Ectodermal cell (in vitro differentiated cells): ENCODE results near the gene CHP2.
"Not testable (repeated sequence)": the region's sequence is repeated elsewhere in the genome, so short reads cannot be mapped to it uniquely, and the experiment has no call there.

ENCODE experiments used
- H3K27ac ChIP-seq: 2 replicates; pipeline ENCODE4 v1.7.0; 2013; ENCODE audit warnings: mild to moderate bottlenecking, low read depth, low read length; ENCODE audit not compliant: insufficient read depth, poor library complexity, severe bottlenecking
- H3K27me3 ChIP-seq: 2 replicates; pipeline ENCODE4 v1.7.0; 2013; ENCODE audit warnings: mild to moderate bottlenecking, low read length; ENCODE audit not compliant: insufficient read depth, control insufficient read depth, poor library complexity, severe bottlenecking
- H3K36me3 ChIP-seq: one replicate; pipeline ENCODE4 v1.7.0; 2013; ENCODE audit warnings: low read length; ENCODE audit not compliant: control insufficient read depth, insufficient read depth
- H3K4me1 ChIP-seq: one replicate; pipeline ENCODE4 v1.7.0; 2013; ENCODE audit warnings: low read length; ENCODE audit not compliant: control insufficient read depth, insufficient read depth
- H3K4me3 ChIP-seq: 2 replicates; pipeline ENCODE4 v1.7.0; 2013; ENCODE audit warnings: low read depth, low read length, control low read depth; ENCODE audit not compliant: insufficient read depth
- H3K9me3 ChIP-seq: 2 replicates; pipeline ENCODE4 v1.7.0; 2013; ENCODE audit warnings: mild to moderate bottlenecking, low read length, moderate library complexity; ENCODE audit not compliant: control insufficient read depth
- WGBS, 2 experiments: methylation state at CpG; one replicate each; pipeline ENCODE4 v1.1.7; 2013; ENCODE audit warnings: missing lambda C conversion rate in 2 of 2; 5-methylcytosine and 5-hydroxymethylcytosine counted together

The CHP2 gene

DNA sequence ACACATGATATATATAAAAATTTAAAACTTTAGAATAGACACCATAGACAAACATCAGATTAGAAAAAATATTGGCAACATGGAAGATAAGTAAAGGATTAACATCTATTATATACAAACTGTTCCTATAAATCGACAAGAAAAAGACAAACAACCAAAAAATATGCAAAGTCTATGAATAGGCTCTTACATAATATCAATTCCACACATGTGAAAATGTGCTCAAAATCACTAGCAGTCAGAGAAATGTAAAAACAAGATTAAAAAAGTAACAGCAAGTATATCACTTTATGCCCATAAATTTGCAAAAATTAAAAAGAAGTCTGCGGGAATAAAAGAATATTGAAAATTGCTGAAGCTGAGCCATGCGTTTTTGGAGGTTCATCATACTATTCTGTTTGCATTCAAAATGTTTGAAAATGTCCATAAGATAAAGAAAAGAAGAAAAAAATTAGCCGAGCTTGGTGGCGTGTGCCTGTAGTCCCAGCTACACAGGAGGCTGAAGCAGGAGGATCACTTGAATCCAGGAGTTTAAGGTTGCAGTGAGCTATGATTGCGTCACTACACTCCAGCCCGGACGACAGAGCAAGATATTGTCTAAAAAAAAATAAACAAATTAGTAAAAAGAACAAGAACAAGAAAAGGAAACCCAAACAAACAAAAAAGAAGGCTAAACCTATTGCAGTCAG lies 30.6 kb upstream of the CHP2 start:
- Histone ChIP-seq H3K9me3 (no peaks in the 10 kb centered on the region), H3K27ac (no peak overlapping the region), H3K27me3 (no peaks in the 10 kb centered on the region), H3K36me3 (no peaks in the 10 kb centered on the region), H3K4me3 (no peak overlapping the region), H3K4me1 (no peaks in the 10 kb centered on the region)
- WGBS, 2 experiments, result 85 to 96% methylated on average over 5 to 7 of the region's 8 CpGs

DNA sequence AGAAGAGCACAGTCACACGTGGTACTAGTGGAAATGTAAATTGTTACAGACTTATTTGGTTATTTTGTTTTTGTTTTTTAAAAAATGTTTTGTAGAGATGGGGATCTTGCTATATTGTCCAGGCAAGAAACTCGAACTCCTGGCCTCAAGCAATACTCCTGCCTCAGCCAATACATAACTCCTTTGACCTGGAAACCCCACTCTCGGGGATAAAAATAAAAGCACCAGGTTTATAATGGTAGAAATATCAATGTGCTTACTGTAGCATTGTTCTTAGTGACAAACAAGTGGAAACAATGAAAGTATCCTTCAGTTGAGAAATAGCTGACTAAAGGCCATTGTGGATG lies 30.1 kb upstream of the CHP2 start:
- 85% methylated on average over 2 to 3 of the region's 3 CpGs for WGBS, 2 experiments
- Histone ChIP-seq H3K4me1 (no peaks in the 10 kb centered on the region), H3K27me3 (no peaks in the 10 kb centered on the region), H3K36me3 (no peaks in the 10 kb centered on the region), H3K27ac (no peak overlapping the region), H3K4me3 (no peak overlapping the region), H3K9me3 (no peaks in the 10 kb centered on the region)

DNA sequence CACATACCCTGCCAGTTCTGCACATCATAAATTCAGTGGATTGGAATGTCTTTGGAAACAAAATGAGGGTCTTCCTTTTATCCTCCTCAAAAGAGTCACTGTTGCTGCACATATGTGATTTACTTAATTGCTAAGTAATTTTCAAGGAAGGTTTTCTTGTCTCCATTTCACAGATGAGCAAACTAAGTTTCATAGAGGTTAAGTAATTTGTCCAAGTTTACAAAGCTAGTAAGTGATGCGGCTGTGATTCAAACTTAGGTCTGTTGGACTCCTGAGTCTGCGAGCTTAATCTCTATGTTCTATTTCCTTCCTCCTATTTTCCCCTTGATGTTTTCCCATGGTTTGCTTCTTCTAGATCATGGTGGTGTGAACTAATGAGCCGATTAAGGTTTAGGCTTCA lies 28.1 kb upstream of the CHP2 start:
- Histone ChIP-seq H3K4me1 (no peaks in the 10 kb centered on the region), H3K27me3 (no peaks in the 10 kb centered on the region), H3K27ac (no peak overlapping the region), H3K36me3 (no peaks in the 10 kb centered on the region), H3K4me3 (no peak overlapping the region), H3K9me3 (no peaks in the 10 kb centered on the region)
- WGBS, 2 experiments, result 96 to 98% methylated on average over 3 of the region's 3 CpGs

DNA sequence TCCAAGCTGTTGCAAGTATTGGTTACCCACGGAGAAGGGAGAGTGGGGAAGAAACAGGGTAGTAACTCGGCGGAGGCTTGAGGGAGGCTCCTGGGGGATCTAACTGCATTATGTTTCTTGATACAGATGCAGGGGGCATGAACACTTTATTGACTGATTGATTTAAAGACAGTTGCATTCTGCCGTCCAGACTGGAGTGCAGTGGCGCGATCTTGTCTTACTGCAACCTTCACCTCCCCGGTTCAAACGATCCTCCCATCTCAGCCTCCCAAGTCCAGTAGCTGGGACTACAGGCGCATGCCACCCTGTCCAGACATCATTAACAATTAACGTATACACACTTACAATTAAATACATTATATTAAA lies 26.7 kb upstream of the CHP2 start:
- Histone ChIP-seq H3K27me3 (no peaks in the 10 kb centered on the region), H3K27ac (no peak overlapping the region), H3K9me3 (no peaks in the 10 kb centered on the region), H3K4me1 (no peaks in the 10 kb centered on the region), H3K4me3 (no peak overlapping the region), H3K36me3 (no peaks in the 10 kb centered on the region)
- 60 to 62% methylated on average over 9 of the region's 10 CpGs for WGBS, 2 experiments

DNA sequence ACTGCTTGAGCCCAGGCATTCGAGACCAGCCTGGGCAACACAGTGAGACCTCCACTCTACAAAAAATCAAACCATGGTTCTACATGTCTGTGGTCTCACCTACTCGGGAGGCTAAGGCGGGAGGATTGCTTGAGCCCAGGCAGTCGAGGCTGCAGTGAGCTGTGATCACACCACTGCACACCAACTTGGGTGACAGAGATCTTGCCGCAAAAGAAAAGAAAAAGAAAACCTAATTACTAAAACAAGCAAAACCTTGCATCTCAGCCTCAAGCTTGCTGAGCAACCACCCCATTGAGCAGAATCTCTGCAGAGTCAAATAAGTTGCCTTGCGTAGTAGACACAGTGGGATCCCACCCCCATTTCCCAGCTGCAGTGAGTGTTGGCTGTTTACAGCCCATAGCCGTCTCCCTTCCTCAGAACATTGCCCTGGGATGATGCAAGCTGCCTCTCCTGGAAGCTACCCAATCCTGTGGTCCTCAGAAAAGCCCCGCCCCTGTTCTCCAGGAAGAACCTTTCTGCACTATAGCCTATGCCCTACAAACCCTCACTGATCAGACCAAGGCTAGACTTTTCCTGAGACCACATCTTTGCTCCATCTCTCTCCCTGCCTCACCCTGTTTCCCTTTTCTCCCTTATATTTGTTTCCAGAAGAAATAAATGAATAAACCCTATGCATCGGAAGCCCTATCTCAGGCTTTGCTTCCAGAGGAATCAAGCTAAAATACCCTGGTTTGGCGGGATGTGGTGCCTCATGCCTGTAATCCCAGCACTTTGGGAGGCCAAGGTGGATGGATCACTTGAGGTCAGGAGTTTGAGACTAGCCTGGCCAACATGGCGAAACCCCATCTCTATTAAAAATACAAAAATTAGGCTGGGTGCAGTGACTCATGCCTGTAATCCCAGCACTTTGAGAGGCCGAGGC lies 25.1 kb upstream of the CHP2 start:
- 88% methylated on average over 12 of the region's 12 CpGs for WGBS, 2 experiments
- no peaks in the 10 kb centered on the region for H3K4me1 ChIP-seq
- no peaks in the 10 kb centered on the region for H3K27me3 ChIP-seq
- no peaks in the 10 kb centered on the region for H3K36me3 ChIP-seq
- no peak overlapping the region for H3K4me3 ChIP-seq
- H3K27ac ChIP-seq, result no peak overlapping the region
- no peaks in the 10 kb centered on the region for H3K9me3 ChIP-seq

DNA sequence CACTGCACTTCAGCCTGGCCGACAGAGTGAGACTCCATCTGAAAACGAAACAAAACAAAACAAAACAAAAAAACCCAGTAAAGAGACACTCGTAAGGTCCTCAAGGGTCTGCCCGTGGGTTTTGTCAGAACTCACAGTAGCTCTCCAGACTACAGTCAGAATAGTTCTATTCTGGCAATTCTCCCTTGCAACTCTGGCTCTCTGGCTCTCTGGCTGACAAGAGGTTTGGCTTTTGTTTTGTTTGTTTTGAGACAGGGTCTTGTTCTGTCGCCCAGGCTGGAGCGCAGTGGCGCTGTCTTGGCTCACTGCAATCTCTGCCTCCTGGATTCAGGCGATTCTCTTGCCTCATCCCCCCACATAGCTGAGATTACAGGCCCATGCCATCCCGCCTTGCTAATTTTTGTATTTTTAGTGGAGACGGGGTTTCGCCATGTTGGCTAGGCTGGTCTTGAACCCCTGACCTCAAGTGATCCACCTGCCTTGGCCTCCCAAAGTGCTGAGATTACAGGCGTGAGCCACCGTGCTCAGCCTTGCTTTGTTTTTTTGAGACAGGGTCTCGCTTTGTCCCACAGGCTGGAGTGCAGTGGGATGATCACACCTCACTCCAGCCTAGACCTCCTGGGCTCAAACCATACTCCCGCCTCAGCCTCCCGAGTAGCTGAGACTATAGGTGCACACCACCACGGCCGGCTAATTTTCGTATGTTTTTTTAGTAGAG lies 20.5 kb upstream of the CHP2 start:
- Histone ChIP-seq H3K4me1 (no peaks in the 10 kb centered on the region), H3K9me3 (no peaks in the 10 kb centered on the region), H3K4me3 (no peak overlapping the region), H3K36me3 (no peaks in the 10 kb centered on the region), H3K27me3 (no peaks in the 10 kb centered on the region), H3K27ac (no peak overlapping the region)
- 92 to 93% methylated on average over 19 of the region's 19 CpGs for WGBS, 2 experiments

DNA sequence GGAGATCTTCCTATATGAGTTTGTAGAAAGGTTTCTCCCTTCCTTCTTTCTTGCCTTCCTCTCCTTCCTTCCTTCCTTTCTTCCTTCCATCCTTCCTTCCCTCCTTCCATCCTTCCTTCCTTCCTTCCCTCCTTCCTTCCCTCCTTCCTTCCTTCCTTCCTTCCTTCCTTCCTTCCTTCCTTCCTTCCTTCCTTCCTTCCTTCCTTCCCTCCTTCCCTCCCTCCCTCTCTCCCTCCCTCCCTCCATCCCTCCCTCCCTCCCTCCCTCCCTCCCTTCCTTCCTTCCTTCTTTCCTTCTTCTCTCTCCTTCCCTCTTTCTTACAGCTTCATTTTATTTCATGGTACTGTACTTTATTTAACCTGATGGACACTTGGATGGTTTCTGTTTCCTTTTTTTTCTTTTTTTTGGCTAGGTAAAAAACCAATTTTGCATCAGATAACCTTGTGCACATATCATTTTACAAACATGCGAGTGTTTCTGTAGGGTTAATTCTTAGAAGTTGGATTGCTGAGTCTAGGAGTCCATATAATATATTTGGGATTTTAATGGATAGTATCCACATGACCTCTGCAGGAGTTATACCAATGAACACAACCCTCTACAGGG lies 17.3 kb upstream of the CHP2 start:
- not testable (repeated sequence) for H3K4me1 ChIP-seq, H3K27ac ChIP-seq, H3K9me3 ChIP-seq, H3K27me3 ChIP-seq, H3K36me3 ChIP-seq, H3K4me3 ChIP-seq
- no CpG with 5 or more reads among the region's 1 CpG for WGBS, 2 experiments

DNA sequence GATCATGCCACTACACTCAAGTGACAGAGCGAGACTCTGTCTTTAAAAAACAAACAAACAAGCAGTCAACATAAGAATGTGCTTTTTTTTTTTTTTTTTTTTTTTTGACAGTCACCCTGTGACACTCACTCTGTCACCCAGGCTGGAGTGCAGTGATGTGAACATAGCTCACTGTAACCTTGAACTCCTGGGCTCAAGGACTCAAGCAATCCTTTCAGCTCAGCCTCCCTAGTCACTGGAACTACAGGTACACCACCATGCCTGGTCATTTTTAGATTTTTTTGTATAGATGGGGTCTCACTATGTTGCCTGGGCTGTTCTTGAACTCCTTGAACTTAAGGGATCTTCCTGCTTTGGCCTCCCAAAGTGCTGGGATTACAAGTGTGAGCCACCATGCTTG lies 15.3 kb upstream of the CHP2 start:
- Histone ChIP-seq H3K9me3 (no peaks in the 10 kb centered on the region), H3K36me3 (no peaks in the 10 kb centered on the region), H3K4me1 (no peaks in the 10 kb centered on the region), H3K27me3 (no peaks in the 10 kb centered on the region), H3K27ac (no peak overlapping the region), H3K4me3 (no peak overlapping the region)
- WGBS, 2 experiments, result 82 to 85% methylated on average over 1 of the region's 1 CpG

DNA sequence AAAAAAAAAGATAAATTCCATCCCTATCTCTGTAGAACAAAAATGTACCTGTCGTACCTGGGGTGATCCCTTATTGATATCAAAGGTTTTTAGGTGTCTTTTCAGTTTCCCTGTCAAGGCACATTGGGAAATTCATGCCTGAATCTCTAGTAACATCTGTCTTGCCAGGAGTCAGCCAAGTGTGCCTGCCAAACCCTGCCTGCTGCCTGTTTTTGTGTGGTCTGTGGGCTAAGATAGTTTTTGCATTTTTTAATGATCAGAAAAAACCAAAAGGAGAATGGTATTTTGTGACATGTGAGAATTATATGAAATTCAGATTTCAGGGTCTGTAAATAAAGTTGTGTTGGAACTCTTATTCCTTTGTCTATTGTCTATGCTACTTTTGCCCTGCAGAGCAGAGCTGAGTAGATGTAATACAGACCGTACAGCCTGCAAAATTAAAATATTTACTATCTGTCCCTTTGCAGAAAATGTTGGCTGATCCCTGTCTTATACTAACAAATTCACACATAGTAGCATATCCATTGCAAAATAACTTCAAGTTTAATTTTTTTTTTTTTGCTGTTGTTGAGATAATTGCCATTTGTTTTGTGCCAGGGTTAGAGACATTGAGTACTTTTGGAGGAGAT lies 13.0 kb upstream of the CHP2 start:
- Histone ChIP-seq H3K36me3 (no peaks in the 10 kb centered on the region), H3K9me3 (no peaks in the 10 kb centered on the region), H3K27ac (no peak overlapping the region), H3K4me1 (no peaks in the 10 kb centered on the region), H3K27me3 (no peaks in the 10 kb centered on the region), H3K4me3 (no peak overlapping the region)
- 84 to 97% methylated on average over 2 of the region's 2 CpGs for WGBS, 2 experiments
